ENCODE results near the gene ZFHX3. TPM values are rescaled to one million over a fixed set of nuclear protein-coding genes. Genes with fewer than 3 reads are reported as not detected.

Gene ZFHX3
- total RNA-seq, 1 donor from 2014 or later = 8.1 TPM

DNA sequence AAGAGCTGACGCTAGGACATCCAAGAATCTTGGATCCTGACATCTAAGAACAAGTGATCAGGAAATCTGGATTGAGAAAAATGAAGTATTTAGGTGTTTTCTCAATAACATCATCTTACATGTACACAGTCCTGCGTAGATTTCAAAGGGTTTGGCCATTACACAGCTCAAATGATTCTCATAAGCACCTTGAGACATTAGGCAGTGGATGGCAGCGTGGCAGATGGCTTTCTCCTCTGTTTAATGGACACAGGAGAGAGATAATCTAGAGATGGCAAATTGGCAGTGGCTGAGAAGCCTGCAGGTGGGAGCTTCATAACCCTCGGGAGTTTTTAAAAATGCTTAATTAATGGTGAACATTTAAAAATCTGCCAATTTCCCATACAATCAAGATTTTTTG, 137.5 kb downstream of the ZFHX3 start:
- DNase-seq (no peak), ATAC-seq (no peak)
- intact Hi-C loops (cut with micrococcal nuclease) = no loop called here

DNA sequence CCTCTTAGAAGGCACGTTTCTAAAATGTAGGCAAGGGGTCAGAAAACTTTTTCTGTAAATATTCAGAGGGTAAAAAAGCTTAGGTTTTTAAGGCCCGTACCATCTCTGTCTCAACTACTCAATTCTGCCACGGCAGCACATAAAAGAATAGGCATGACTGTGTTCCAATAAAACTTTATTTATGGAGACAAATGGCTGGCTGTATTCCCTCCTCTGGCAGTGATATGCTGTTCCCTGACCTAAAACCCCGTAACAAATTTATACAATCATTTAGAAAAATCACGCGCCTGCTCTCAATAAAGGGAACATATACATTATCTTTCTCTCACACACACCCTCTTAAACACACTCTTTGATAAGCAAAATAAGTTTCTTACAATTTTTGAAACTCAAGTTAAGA, 138.7 kb downstream of the ZFHX3 start:
- DNase-seq = no peak
- ATAC-seq = no peak
- intact Hi-C loops (cut with micrococcal nuclease) = no loop called here

DNA sequence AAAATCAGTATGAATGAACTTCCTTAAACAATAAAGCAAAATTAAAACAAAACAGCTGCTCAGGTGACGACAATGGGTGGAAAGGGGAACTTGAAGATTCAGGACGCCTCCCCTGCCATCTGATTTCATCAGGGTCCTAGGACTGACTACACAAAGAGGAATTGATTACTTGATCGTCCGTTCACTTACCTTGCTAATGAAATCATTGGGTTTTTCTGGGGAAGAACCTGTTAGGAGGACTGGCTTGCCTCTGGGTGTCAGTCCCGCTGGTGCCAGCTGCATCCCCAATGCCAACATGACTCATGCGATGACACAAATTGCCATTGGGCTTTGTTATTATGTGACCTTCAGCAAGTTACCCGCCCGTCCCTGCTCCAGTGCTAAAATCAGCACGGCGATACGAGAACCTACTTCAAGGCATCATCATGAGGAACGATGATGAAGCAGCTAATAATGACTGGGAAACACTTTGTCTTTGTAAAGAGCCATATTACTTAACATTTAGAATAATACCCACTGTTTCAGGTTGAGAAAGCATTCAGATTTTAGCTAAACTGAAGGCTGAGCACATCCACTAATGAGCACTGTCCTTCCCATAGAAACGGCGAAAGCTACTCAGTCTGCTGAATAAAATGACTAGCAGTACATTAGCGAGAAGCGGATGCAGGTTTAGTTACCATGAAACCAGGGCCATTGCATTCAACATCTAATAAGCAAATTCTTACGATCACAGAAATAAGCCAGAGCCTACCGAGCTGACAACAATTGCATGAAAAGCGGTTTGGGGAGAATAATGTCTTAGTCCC, 139.4 kb downstream of the ZFHX3 start:
- intact Hi-C loops (cut with micrococcal nuclease) = no loop called here
- DNase-seq = no peak
- no peak for ATAC-seq

GRCh38 chr16:72905581-72905980, 142.3 kb downstream of the ZFHX3 start:
- ATAC-seq = no peak
- DNase-seq = no peak
- intact Hi-C loops (cut with micrococcal nuclease) = no loop called here

- DNase-seq = no peak
- intact Hi-C loops (cut with micrococcal nuclease) = no loop called here
- no peak for ATAC-seq
These were observed 144.8 kb downstream of the ZFHX3 start for GRCh38 chr16:72903176-72903575.

GRCh38 chr16:72902206-72902605, 145.7 kb downstream of the ZFHX3 start:
- DNase-seq (no peak), ATAC-seq (no peak)
- intact Hi-C loops (cut with micrococcal nuclease) = no loop called here

DNA sequence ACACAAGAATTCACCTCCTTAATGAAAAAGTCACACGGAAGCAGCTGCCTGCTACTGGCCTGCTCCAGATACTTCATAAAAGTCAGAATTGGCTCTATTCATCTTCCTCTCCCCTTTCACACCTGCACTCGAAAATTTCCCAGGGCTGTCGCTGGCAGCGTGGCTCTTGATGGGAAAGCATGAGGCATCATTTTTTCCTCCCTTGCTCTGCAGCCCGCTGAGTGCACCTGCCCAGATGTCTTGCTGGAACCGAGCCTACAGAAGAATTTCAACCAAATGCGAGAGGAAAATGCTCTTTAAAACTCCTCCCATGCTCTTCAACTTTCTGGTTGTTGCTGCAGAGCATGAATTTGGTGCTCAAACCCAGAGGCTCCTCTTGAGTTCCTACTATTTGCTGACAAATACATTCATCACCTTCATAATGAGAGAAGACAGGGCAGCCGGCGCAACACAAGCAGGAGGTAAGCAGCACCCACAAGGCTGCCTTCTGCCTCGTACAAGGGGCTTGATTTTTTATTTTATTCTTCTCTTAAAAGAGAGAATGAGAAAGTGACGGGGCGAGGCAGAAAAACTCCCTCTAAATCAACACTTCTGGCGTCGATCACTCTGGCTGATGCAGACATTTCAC, 146.8 kb downstream of the ZFHX3 start:
- ATAC-seq = no peak
- intact Hi-C loops (cut with micrococcal nuclease) = no loop called here
- no peak for DNase-seq

DNA sequence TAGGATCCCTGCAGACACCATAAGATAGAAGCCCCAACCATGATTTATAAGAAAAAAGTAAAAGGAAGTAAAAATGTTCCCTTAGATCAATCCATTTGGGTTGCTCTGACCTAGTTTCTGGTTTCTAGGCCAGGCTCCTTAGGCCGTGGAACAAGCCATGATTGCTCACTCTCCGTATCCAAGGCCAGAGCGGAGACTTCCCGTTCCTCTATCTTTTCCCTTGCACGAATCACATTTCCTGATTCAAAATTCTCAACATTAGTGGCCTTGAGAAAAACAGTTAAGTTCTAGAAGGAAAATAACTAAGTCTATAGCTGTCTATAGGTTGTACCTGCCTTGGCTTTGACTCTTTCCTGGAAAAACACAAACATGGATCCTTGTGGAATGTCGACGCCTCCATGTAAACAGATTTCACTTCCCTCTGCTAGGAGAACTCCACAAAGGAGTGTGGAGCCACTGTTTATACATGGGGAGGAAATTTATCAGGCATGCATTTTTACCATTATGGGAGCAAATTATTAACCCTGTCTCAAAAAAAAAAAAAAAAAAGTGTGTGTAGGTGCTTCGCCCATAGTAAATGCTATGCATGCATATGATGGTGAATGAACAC, 149.6 kb downstream of the ZFHX3 start:
- no peak for ATAC-seq
- no peak for DNase-seq
- intact Hi-C loops (cut with micrococcal nuclease) = no loop called here

- no peak for ATAC-seq
- no peak for DNase-seq
- intact Hi-C loops (cut with micrococcal nuclease) = no loop called here
These were observed 150.2 kb downstream of the ZFHX3 start for GRCh38 chr16:72897707-72898106.

DNA sequence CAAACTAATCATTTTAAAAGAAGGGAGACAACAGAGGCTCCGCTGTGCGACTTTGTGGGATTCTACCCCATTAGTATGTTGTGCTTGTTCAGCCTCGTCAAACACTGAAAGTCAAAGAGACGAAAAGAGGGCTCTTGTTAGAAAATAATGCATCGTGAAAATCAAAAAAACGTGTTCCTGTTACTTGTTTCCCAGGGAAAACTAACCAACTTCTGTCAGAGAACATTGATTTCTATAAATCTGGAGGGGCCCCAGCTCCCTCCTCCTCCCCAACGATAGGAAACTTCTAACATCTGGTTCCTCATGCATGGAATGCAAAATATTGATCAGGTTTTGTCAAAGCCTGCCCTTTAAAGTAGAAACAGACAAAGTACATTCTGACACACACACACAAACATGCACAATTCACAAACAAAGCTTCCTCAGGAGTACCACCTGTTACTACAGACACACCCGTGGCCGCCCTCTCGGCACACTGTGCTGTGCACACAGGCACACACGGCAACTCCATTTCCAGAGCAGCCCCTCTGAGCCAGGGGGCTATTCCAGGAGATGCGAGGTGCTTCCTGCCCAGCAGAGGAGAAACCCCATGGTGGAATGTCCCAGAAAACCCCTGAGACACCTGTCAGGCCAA, 151.3 kb downstream of the ZFHX3 start:
- intact Hi-C loops (cut with micrococcal nuclease) = no loop called here
- DNase-seq (no peak), ATAC-seq (no peak)

DNA sequence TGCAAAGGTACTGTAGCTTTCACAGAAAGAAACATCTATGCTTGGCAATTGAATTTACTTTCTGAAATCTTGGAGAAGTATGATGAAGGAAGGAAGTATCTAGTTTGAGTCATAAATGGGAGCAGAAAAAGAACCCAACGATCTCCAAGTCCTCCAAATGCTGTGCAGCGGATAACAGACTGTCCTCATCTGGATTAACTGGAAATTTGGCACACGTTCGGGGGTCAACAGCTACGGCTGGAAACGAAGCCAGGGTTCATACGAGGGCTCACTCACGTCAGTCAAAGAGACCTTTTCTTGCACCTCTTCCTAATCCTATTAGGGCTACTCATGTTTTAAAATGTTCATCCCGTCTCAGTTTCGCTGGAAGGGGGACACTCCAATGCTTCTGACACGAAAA, 152.0 kb downstream of the ZFHX3 start:
- DNase-seq (no peak), ATAC-seq (peak; percentile 77)
- intact Hi-C loops (cut with micrococcal nuclease) = no loop called here

GRCh38 chr16:72894293-72895151, 153.4 kb downstream of the ZFHX3 start:
- DNase-seq (no peak), ATAC-seq (peak; percentile 68)
- intact Hi-C loops (cut with micrococcal nuclease) = no loop called here

DNA sequence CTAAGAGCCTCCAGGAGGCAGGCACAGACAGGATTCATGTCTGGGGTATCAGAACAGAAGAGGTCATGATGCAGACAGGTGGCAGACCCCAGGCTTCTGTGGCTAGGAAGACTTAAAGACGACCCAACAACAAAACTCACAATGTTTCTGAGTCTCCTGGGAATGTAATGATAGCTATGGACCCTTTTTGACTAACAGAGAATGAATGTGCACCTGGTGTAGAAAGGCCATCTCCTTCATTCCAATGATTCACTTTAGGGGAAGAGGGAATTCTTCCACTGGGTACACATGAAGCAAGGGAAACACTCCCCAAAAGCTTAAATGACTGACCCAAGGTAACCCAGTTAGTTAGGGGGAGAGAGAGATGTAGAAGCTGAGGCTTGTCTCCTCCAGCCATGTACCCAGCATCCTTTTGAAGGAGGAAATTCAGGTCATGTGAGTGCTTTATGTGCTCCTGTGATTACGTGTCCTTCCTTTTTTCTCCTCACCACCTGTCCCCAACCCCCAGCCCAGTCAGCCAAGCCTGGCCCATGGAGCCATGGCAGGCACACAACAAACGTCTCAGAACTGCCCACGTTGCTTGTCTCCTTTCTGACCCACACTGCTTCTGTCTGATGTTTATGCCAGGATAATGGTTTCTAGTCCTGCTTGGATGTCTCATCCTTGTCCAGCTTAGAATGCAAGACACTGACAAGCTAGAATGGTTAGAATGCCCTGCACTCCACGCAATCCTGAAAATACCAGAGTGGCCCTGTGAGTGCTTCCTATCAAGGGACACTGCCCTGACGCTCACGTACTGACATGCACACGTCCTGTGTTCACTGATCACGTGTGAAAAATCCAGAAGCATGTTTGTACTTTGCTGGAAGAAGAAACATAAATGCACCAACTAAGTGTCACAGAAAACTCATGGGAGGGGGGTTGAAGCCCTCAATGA, 156.4 kb downstream of the ZFHX3 start:
- no peak for DNase-seq
- intact Hi-C loops (cut with micrococcal nuclease) = no loop called here

DNA sequence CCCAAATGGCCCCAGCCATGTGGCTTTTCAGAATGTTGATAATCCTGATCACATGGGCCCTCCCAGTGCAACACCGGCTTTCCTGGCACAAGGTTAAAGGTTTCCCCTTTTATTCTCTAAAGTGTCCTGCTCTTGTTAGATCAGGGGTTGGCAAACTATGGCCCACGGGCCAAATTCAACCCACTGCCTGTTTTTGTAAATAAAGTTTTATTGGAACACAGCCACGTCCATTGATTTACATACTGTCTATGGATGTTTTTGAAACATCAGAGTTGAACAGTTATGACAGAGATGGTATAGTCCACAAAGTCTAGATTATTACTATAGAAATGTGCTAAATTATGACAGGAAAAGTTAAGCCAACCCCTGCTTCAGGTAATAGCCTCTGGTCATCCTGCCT, 157.3 kb downstream of the ZFHX3 start:
- intact Hi-C loops (cut with micrococcal nuclease) = no loop called here
- ATAC-seq = no peak

More for the DNA sequence above, 156.4 kb downstream of the ZFHX3 start:
- ATAC-seq = no peak

DNA sequence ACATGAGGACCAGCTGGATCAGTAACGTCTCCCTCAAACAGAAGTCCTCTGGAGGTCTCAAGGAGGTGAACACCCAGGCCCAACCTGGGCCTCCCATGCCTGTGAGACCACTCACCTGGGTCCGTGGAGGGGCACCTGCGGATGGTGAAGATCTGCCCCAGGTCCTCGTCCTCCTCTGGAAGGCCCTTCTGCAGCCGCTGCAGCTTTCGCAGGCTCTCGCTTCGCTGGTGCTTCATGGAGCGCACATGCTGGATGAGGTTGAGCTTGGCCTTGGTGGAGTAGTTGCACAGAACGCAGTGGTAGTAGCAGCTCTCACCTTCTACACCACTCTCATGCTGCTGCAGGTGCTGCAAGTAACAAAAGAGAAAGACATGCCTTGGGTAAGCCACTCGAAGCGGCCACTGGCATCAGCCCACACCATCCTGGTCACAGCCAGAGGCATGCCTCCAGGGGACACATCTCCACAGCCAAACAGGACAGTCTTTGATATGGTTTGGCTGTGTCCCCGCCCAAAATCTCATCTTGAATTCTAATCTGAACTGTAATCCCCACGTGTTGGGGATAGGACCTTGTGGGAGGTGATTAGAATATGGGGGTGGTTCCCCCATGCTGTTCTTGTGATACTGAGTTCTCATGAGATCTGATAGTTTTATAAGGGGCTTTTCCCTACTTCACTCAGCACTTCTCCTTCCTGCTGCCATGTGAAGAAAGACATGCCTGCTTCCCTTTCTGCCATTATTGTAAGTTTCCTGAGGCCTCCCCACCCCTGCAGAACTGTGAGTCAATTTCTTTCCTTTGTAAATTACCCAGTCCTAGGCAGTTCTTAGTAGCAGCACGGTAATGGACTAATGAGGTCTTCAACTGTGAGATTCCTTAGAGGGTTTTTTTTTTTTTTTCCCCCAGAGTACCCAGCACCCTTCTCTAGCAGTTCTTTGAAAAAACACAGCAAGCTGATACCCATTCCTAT, 158.0 kb downstream of the ZFHX3 start:
- intact Hi-C loops (cut with micrococcal nuclease) = no loop called here
- ATAC-seq (no peak), DNase-seq (no peak)

More for the DNA sequence above, 157.3 kb downstream of the ZFHX3 start:
- DNase-seq = no peak

DNA sequence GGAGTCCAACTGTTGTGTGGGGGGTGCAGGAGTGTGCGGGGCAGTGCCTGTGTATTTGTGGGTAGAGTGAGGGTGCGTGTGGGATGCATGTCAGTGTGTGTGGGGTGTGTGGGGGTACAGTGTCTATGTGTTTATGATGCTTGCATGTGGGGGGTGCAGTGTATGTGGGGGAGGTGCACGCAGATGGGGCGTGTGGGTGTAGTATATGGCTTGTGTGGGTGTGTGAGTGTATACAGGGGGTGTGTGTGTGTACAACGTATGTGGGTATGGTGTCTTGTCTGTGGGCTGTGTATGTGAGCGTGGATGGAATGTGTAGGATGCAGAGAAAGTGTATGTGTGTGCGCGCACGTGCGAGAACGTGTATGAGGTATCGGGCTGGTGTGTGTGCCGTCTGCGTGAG, 160.4 kb downstream of the ZFHX3 start:
- DNase-seq = no peak
- intact Hi-C loops (cut with micrococcal nuclease) = no loop called here
- no peak for ATAC-seq

DNA sequence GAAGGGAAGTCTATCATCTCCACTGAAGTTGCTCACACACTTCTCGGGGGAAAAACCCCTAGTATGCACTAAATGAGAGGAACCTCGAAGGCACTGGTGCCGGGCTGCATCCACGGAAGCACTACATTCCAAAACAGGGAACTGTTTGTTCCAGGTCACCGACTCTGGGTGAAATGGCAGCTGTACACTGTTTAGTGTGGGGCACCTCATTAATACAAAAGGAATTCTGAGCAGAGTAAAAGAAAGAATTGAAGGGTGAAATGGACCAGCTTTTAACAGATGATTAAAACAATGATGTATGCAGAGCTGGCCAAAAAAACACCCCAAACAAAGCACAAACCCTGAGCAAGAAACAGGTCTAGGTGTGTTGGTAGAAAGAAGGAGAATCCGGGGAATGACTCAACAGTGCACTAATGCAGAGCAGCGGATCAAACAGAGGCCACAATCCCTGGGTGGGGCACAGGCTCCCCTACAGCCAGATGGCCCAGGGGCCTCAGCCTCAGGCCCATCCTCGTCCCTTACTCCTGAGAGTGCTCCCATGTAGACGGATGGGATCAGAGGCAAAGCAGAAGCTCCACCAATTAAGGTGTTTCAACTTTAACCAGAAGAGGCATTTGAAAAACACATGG, 161.5 kb downstream of the ZFHX3 start:
- intact Hi-C loops (cut with micrococcal nuclease) = no loop called here
- no peak for ATAC-seq

More for the DNA sequence above, 161.5 kb downstream of the ZFHX3 start:
- no peak for DNase-seq
